ENCODE data around the gene LIN7A. TPM values are rescaled to one million over a fixed set of nuclear protein-coding genes. Genes with fewer than 3 reads are reported as not detected.

The LIN7A gene
- total and polyA plus RNA-seq, 2 of the 4 experiments (the other 2 are of a cell fraction): 10.8 to 24.7 TPM

DNA sequence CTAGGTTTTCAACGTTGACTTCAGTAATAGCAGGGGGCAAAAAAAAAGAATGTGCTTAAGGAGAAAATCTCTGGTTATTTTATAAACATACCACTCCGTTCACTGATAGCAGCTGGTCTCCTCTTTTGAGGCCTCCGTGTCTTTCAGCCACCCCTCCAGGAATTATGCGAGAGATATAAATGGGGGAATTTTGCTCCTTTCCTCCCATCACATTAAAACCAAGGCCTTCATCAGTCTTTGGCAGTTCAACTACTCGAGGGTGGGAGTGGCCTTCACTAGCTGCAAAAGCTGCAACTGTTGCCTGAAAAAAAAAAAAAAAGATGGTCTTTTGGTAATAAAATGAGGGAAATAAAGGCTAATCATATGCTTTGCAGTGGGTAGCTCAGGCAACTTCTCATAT, 92.1 kb downstream of the LIN7A start:
- H3K14ac ChIP-seq (replicated peaks; ENCODE audit: low read depth, low read length): no peak overlapping the region
- H3K18ac ChIP-seq (ENCODE audit: low read depth, low read length): no peak overlapping the region
- no peaks in the 10 kb centered on the region for H3K79me1 ChIP-seq (ENCODE audit: low read depth in 1 of 2, low read length in 2 of 2)
- no peak overlapping the region for H2BK20ac ChIP-seq (ENCODE audit: low read depth, low read length)
- no TSS peak for BruUV-seq (replicated peaks)
- no peaks in the 10 kb centered on the region for H3K36me3 ChIP-seq (ENCODE audit: control insufficient read depth, insufficient read depth, low read length)
- no peak overlapping the region for H2BK120ac ChIP-seq (ENCODE audit: low read depth, low read length)
- ChIA-PET CTCF (interaction anchor here (0.6 to 2.6 kb wide), 4 partner anchors 8 to 49 kb away, joined by 3 to 12 read pairs (median 4); no protein-coding TSS in a partner anchor), POLR2A (ENCODE audit: unreplicated experiment) (no interaction called here)
- no peak overlapping the region for H3K23ac ChIP-seq (ENCODE audit: low read depth, low read length)
- dilution Hi-C loops (cut with HindIII; ENCODE audit: low sequenced_read_pairs, unreplicated experiment): no loop called here
- DNase-seq (no peak), ATAC-seq (ENCODE audit: low read depth) (no peak)
- H3K4me2 ChIP-seq (ENCODE audit: low read depth, low read length): no peak overlapping the region
- H3K27me3 ChIP-seq (ENCODE audit: control insufficient read depth, insufficient read depth, low read length): no peaks in the 10 kb centered on the region
- H4K5ac ChIP-seq (ENCODE audit: low read depth, low read length): no peak overlapping the region
- intact Hi-C loops (cut with micrococcal nuclease): no loop called here
- WGBS, 2 experiments (ENCODE audit: extremely low coverage in 2 of 2, insufficient read length in 1 of 2): no CpG with 5 or more reads among the region's 5 CpGs
- peaks cover 3% of the 10 kb centered on the region; the same call in 1 of the 2 replicates for H3K4me1 ChIP-seq (ENCODE audit: control insufficient read depth, insufficient read depth, low read length)
- H2BK15ac ChIP-seq (ENCODE audit: low read depth, low read length): no peak overlapping the region
- in situ Hi-C loops (cut with MboI; ENCODE audit: low sequenced_read_pairs): no loop called here
- no peak overlapping the region for H3K4me3 ChIP-seq (ENCODE audit: insufficient read depth, low read depth, low read length)
- H2AK5ac ChIP-seq (ENCODE audit: low read depth, low read length): no peak overlapping the region
- H3K9me3 ChIP-seq (ENCODE audit: control insufficient read depth, insufficient read depth, low read length): no peaks in the 10 kb centered on the region
- H2AFZ ChIP-seq (replicated peaks; ENCODE audit: low read length, poor library complexity): no peak overlapping the region
- no peak overlapping the region for H4K8ac ChIP-seq (ENCODE audit: low read depth in 2 of 2, low read length in 2 of 2)
- H3K56ac ChIP-seq (ENCODE audit: extremely low read depth, insufficient read depth, low read length): no peak overlapping the region
- H3K9me1 ChIP-seq (ENCODE audit: insufficient read depth, low read length): no peaks in the 10 kb centered on the region
- TF ChIP-seq RCOR1 (IDR thresholded peaks at IDR 0.05; ENCODE audit: insufficient replicate concordance, low read length): no peak
- TF ChIP-seq, protein P1, sequence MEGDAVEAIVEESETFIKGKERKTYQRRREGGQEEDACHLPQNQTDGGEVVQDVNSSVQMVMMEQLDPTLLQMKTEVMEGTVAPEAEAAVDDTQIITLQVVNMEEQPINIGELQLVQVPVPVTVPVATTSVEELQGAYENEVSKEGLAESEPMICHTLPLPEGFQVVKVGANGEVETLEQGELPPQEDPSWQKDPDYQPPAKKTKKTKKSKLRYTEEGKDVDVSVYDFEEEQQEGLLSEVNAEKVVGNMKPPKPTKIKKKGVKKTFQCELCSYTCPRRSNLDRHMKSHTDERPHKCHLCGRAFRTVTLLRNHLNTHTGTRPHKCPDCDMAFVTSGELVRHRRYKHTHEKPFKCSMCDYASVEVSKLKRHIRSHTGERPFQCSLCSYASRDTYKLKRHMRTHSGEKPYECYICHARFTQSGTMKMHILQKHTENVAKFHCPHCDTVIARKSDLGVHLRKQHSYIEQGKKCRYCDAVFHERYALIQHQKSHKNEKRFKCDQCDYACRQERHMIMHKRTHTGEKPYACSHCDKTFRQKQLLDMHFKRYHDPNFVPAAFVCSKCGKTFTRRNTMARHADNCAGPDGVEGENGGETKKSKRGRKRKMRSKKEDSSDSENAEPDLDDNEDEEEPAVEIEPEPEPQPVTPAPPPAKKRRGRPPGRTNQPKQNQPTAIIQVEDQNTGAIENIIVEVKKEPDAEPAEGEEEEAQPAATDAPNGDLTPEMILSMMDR (conservative IDR thresholded peaks at IDR 0.05; ENCODE audit: low read depth, low read length): no peak
- TF ChIP-seq CHD1 (IDR thresholded peaks at IDR 0.05; ENCODE audit: low read depth, low read length): no peak
- no peak for TF ChIP-seq BHLHE40 (IDR thresholded peaks at IDR 0.05; ENCODE audit: low read depth, low read length)
- TF ChIP-seq CEBPB (IDR thresholded peaks at IDR 0.05; ENCODE audit: low read depth, low read length): no peak
- TF ChIP-seq SMC3 (IDR thresholded peaks at IDR 0.05; ENCODE audit: low read depth, low read length): no peak
- no peak for TF ChIP-seq NFE2L2 (IDR thresholded peaks at IDR 0.05; ENCODE audit: low read depth, low read length)
- TF ChIP-seq MAFK (IDR thresholded peaks at IDR 0.05; ENCODE audit: low read depth, low read length): no peak
- no peak for TF ChIP-seq FOS (IDR thresholded peaks at IDR 0.05; ENCODE audit: low read depth, low read length)
- TF ChIP-seq, protein P2, sequence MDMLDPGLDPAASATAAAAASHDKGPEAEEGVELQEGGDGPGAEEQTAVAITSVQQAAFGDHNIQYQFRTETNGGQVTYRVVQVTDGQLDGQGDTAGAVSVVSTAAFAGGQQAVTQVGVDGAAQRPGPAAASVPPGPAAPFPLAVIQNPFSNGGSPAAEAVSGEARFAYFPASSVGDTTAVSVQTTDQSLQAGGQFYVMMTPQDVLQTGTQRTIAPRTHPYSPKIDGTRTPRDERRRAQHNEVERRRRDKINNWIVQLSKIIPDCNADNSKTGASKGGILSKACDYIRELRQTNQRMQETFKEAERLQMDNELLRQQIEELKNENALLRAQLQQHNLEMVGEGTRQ (IDR thresholded peaks at IDR 0.05; ENCODE audit: low read depth, low read length): no peak
- no peak for TF ChIP-seq RFX5 (IDR thresholded peaks at IDR 0.05; ENCODE audit: low read depth, low read length)
- no peak for TF ChIP-seq MXI1 (IDR thresholded peaks at IDR 0.05; ENCODE audit: borderline replicate concordance, low read depth, low read length)
- H4K20me1 ChIP-seq (ENCODE audit: insufficient read depth, low read length): no peaks in the 10 kb centered on the region
- no peak overlapping the region for H3K9ac ChIP-seq (ENCODE audit: low read depth, low read length)
- no peak overlapping the region for H2AK9ac ChIP-seq (replicated peaks; ENCODE audit: low read depth, low read length, poor library complexity)
- H2BK5ac ChIP-seq (ENCODE audit: low read depth, low read length, poor library complexity, severe bottlenecking): no peak overlapping the region
- no peak overlapping the region for H4K91ac ChIP-seq (ENCODE audit: insufficient read depth, low read depth, low read length)
- no peak overlapping the region for H3K4ac ChIP-seq (ENCODE audit: low read depth, low read length)
- H3K27ac ChIP-seq (ENCODE audit: insufficient read depth, low read length): no peak overlapping the region

Data from IMR-90 (cell line).